ENCODE data around the gene PCDHGB5. TPM values are rescaled to one million over a fixed set of nuclear protein-coding genes. Genes with fewer than 3 reads are reported as not detected.

PCDHGB5 gene
- total RNA-seq, result 33.0 and 33.1 TPM in 2 replicates

DNA sequence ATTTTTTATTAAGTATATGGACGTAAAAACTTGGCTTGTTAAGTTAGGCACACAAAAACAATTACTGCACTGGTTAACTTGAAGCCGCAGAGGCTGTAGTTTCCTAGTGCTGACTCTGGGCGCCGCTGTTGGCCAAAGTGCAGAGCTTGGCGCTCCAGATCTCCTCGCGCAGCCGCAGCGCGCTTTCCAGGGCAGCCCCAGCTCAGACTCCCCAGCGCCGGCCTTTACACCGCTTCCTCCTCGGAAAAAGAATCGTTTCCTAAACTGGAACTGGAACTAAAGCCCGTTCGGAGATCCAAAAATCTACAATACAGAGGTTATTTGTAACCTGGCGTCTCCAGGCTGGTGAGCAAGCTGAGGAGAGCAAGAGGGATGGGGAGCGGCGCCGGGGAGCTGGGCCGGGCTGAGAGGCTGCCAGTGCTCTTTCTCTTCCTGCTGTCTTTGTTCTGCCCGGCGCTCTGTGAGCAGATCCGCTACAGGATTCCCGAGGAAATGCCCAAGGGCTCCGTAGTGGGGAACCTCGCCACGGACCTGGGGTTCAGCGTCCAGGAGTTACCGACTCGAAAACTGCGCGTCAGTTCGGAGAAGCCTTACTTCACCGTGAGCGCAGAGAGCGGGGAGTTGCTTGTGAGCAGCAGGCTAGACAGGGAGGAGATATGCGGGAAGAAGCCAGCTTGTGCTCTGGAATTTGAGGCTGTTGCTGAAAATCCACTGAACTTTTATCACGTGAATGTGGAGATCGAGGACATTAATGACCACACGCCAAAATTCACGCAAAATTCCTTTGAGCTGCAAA lies at the start of gene PCDHGB5:
PCDHGB5 (plus strand) TSS at position 192 of the 796 bp plus-strand sequence; CDS start at position 373, 181 bp downstream.

DNA sequence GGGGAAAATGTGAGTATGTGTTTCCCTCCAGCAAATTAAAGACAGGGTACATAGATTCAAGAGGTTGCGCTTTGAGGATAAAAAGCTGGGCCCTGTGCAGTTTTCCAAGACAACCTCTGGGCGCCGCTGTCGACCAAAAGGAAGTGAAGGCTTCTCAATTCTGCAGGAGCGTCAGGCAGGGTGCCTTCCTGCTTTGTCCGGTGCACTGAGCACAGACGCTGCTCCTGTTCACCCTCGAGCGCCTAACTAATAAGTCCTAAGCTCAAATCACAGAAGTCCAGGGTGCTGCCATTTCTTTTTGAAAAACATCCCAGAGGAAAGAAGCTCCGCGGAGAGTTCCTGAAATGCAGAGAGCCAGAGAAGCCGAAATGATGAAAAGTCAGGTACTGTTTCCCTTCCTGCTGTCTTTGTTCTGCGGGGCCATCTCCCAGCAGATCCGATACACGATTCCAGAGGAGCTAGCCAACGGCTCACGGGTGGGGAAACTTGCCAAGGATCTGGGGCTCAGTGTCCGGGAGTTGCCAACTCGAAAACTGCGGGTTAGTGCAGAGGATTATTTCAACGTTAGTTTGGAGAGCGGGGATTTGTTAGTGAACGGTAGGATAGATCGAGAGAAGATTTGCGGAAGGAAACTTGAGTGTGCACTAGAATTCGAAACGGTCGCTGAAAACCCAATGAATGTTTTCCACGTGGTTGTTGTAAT lies 47.7 kb upstream of the PCDHGB5 start, which contains the start of gene PCDHGB1:
PCDHGB1 (plus strand) TSS at position 183 of the 703 bp plus-strand sequence; CDS start at position 345, 162 bp downstream.

DNA sequence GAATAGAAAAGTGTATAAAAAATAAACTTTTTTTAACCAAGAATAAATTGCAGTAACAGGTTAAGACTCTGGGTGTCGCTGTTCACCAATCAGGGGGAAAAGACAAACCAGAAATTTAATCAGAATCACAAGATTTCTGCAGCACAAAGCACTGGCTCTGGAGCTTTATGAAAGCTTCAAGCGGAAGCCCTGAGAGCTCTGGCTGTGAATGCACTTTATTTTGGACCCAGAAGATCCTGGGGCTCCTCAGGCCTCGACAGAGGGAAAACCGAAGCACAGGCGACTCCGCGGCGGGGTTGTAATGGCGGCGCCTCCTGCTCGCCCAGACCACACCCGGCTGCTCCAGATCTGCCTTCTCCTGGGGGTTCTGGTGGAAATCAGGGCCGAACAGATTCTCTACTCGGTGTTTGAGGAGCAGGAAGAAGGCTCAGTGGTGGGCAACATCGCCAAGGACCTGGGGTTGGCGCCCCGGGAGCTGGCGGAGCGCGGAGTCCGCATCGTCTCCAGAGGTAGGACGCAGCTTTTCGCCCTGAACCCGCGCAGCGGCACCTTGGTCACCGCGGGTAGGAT lies 42.8 kb upstream of the PCDHGB5 start, which contains the start of gene PCDHGA4:
PCDHGA4 (plus strand) TSS at position 122 of the 570 bp plus-strand sequence; CDS start at position 209, 87 bp downstream.

DNA sequence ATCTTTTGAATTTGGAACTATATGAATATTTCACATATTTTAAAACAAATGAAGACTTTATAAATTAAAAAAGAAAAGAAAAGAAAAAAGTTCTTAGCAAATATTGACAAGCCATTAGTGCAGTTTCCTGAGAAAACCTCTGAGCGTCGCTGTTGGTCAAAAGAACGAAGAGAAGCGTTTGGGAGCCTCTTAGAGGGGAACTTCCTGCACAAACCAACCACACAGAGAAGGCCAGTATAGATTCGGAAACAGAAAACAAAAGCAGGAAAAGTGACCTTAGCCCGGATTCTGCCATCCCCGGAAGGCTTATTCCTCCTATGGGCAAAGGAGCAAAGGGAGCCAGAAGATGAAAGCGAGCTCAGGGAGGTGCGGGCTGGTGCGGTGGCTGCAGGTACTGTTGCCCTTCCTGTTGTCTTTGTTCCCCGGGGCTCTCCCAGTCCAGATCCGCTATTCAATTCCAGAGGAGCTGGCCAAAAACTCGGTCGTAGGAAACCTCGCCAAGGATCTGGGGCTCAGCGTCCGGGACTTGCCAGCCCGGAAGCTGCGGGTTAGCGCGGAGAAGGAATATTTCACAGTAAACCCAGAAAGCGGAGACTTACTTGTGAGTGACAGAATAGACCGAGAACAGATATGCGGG lies 37.8 kb upstream of the PCDHGB5 start, which contains the start of gene PCDHGB2:
PCDHGB2 (plus strand) TSS at position 205 of the 637 bp plus-strand sequence; CDS start at position 347, 142 bp downstream.

DNA sequence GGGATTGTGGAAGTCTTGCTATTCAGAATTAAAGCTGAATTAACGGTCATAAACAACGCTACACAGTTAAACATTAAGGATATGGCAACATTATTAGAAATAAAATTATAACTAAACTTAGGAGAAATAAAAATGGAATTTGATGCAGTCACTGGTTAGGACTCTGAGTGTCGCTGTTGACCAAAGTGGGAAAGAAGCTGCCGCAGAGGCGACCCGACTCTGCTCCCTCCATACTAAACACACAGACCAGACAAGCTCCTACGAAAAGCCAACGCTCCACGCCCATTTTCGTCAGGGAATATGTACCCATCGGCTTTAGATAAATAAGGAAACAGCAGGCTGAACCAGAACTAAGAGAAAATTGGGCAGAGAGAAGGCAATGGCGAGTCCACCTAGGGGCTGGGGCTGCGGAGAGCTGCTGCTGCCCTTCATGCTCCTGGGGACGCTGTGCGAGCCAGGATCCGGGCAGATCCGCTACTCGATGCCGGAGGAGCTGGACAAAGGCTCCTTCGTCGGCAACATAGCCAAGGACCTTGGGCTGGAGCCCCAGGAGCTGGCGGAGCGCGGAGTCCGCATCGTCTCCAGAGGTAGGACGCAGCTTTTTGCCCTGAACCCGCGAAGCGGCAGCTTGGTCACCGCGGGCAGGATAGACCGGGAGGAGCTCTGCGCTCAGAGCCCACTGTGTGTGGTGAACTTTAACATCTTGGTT lies 33.6 kb upstream of the PCDHGB5 start, which contains the start of gene PCDHGA5:
PCDHGA5 (plus strand) TSS at position 211 of the 709 bp plus-strand sequence; CDS start at position 380, 169 bp downstream.

DNA sequence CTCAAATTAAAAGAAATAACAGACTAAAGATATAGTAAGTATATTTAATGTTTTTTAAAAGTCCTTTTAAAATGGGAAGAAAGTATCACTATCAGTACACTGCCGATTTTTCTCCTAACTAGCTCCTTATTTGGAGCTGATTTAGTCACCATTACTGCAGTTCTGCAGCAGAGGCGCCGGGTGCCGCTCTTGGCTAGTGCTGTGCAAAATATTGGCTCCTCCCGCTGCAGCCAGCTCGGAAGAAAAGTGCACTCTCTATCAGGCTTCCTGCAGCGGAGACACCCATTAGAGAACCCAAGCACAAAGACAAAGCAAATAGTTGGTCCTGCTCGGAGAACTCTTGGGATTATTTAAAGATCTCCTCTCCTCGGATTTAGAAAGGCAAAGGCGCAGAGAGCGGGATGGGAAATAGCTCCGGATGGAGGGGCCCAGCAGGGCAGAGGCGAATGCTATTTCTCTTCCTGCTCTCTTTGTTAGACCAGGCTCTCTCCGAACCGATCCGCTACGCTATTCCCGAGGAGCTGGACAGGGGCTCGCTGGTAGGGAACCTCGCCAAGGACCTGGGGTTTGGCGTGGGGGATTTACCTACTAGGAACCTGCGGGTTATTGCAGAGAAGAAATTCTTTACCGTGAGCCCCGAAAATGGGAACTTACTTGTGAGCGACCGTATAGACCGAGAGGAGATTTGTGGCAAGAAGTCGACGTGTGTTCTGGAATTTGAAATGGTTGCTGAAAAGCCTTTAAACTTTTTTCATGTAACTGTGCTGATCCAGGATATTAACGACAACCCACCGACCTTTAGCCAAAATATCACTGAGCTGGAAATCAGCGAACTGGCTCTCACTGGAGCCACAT lies 27.5 kb upstream of the PCDHGB5 start, which contains the start of gene PCDHGB3:
PCDHGB3 (plus strand) TSS at position 249 of the 855 bp plus-strand sequence; CDS start at position 402, 153 bp downstream.

DNA sequence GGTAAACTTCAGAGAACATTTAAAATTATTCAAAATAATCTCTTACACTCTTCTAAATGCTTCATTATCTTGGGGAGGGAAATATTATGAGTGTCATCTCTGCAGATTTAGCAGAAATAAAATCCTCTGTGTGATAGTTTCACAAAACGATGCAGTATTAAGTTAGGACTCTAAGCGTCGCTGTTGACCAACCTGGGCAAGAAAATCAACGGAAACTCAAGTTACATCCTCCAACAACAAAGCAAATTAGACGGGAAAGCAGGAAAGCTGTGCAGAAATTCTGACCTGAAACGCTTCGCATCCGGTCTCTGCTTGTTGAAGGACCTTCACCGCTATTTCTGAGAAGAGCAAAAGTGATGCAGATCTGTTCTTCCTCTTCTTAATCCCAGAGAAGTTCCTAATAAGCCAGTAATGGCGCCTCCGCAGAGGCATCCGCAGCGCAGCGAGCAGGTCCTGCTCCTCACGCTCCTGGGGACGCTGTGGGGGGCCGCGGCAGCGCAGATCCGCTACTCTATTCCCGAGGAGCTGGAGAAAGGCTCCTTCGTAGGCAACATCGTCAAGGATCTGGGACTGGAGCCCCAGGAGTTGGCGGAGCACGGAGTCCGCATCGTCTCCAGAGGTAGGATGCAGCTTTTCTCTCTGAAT lies 24.0 kb upstream of the PCDHGB5 start, which contains the start of gene PCDHGA6:
PCDHGA6 (plus strand) TSS at position 219 of the 645 bp plus-strand sequence; CDS start at position 412, 193 bp downstream.

DNA sequence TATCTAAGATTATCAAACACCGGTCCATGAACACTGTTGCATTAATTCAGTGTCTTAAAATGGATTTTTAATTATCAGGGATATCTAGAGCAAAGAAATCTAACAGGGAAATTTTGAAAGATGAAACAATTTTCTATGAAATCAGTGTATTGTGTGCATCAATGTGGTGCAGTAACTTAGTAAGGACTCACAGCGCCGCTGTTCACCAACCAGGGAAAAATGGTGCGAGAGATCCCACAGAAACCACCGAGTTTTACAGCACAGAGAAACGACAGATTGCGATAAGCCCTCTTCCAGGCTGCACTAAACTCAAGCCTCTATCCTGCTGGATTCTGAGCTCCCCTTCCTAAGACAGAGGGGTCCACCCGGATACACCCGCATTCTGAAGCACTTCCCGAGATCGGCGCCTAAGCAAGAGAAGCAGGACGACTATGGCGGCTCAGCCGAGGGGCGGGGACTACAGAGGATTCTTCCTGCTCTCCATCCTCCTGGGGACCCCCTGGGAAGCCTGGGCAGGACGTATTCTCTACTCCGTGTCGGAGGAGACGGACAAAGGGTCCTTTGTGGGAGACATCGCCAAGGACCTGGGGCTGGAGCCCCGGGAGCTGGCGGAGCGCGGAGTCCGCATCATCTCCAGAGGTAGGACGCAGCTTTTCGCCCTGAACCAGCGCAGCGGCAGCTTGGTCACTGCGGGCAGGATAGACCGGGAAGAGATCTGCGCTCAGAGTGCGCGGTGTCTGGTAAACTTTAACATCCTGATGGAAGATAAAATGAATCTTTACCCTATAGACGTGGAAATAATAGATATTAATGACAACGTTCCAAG lies 15.1 kb upstream of the PCDHGB5 start, which contains the start of gene PCDHGA7:
PCDHGA7 (plus strand) TSS at position 274 of the 826 bp plus-strand sequence; CDS start at position 432, 158 bp downstream.

DNA sequence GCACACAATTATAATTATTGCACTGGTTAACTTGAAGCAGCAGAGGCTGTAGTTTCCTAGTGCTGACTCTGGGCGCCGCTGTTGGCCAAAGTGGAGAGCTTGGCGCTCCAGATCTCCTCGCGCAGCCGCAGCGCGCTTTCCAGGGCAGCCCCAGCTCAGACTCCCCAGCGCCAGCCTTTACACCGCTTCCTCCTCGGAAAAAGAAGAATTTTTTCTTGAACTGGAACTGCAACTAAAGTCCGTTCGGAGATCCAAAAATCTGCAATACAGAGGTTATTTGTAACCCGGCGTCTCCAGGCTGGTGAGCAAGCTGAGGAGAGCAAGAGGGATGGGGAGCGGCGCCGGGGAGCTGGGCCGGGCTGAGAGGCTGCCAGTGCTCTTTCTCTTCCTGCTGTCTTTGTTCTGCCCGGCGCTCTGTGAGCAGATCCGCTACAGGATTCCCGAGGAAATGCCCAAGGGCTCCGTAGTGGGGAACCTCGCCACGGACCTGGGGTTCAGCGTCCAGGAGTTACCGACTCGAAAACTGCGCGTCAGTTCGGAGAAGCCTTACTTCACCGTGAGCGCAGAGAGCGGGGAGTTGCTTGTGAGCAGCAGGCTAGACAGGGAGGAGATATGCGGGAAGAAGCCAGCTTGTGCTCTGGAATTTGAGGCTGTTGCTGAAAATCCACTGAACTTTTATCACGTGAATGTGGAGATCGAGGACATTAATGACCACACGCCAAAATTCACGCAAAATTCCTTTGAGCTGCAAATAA lies 10.0 kb upstream of the PCDHGB5 start, which contains the start of gene PCDHGB4:
PCDHGB4 (plus strand) TSS at position 142 of the 755 bp plus-strand sequence; CDS start at position 329, 187 bp downstream.

DNA sequence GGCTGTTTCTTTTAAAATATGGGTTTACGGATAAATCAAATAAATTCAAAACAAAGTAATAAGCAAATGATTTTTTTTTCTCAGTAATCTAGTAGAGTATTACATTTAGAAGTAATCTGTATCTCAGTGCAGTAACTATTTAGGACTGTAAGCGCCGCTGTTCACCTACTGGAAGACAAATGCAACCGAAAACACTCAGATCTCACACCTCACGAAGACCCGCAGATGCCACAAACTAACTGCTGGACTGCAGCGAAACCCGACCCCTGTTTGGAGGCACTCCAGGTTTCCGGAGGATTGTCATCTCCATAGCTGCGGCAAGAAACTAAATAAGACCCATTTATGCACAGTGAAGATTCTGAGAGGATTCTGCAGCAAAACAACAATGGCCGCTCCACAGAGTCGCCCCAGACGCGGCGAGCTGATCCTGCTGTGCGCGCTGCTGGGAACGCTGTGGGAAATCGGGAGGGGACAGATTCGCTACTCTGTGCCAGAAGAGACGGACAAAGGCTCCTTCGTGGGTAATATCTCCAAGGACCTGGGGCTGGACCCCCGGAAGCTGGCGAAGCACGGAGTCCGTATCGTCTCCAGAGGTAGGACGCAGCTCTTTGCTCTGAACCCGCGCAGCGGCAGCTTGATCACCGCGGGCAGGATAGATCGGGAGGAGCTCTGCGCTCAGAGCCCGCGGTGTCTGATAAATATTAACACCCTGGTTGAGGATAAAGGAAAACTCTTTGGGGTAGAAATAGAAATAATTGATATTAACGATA lies 5.1 kb upstream of the PCDHGB5 start, which contains the start of gene PCDHGA8:
PCDHGA8 (plus strand) TSS at position 205 of the 770 bp plus-strand sequence; CDS start at position 386, 181 bp downstream.

DNA sequence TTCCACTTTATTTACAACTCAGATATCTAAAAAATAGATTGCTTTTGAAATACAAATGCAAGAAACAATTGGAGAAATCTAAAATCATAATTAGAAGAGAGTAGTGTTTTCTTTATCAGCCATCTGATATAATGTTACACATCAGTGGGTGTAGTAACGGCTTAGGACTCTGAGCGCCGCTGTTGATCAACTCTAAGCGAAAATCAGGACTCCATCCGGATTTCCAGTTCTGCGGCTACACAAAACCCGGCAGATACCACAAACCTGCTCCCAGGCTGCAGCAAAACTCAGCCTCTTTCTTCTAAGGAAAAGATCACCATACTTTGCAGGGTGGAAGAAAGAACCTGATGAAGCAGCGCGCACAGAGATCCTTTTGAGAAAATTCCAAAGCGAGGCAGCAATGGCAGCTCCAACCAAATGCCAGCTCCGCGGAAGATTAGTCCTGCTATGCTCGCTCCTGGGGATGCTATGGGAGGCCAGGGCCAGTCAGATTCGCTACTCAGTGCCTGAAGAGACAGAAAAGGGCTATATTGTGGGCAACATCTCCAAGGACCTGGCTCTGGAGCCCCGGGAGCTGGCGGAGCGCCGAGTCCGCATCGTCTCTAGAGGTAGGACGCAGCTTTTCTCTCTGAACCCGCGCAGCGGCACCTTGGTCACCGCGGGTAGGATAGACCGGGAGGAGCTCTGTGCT lies 5.0 kb downstream of the PCDHGB5 start, which contains the start of gene PCDHGA9:
PCDHGA9 (plus strand) TSS at position 226 of the 691 bp plus-strand sequence; CDS start at position 401, 175 bp downstream.

DNA sequence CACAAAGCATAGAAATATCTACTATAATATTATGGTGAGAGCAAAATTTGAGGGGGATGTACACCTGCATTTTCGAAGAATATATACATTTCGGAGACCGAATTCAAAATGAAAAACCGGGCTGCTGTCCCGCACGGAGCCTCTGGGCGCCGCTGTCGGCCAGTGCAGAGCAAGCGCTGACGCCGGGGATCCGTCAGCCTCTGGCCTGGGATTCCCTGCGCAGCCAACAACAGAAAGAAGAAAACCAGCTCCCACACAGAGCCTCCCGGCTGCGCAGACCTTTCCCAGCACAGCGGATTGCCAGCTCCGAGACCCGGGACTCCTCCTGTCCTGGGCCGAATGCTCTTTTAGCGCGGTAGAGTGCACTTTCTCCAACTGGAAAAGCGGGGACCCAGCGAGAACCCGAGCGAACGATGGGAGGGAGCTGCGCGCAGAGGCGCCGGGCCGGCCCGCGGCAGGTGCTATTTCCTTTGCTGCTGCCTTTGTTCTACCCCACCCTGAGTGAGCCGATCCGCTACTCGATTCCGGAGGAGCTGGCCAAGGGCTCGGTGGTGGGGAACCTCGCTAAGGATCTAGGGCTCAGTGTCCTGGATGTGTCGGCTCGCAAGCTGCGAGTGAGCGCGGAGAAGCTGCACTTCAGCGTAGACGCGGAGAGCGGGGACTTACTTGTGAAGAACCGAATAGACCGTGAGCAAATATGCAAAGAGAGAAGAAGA lies 10.2 kb downstream of the PCDHGB5 start, which contains the start of gene PCDHGB6:
PCDHGB6 (plus strand) TSS at position 232 of the 716 bp plus-strand sequence; CDS start at position 414, 182 bp downstream.

DNA sequence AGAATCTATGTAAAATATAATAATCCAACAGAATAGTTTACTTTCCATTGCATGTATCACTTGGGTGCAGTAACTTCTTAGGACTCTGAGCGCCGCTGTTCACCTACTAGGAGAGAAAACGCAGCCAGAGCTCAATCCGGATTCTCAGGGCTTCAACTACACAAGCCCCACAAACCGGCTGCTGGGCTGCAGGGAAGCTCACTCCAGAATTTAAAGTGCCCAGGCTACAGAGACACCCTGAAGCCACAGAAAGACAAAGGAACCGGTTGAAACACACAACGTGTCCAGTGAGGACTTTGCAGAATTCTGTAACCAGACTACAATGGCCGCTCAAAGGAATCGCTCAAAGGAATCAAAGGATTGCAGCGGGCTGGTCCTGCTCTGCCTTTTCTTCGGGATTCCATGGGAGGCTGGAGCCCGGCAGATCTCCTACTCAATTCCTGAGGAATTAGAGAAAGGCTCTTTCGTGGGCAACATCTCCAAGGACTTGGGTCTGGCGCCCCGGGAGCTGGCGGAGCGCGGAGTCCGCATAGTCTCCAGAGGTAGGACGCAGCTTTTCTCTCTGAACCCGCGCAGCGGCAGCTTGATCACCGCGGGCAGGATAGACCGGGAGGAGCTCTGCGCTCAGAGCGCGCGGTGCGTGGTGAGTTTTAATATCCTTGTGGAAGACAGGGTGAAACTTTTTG lies 15.2 kb downstream of the PCDHGB5 start, which contains the start of gene PCDHGA10:
PCDHGA10 (plus strand) TSS at position 134 of the 686 bp plus-strand sequence; CDS start at position 323, 189 bp downstream.

DNA sequence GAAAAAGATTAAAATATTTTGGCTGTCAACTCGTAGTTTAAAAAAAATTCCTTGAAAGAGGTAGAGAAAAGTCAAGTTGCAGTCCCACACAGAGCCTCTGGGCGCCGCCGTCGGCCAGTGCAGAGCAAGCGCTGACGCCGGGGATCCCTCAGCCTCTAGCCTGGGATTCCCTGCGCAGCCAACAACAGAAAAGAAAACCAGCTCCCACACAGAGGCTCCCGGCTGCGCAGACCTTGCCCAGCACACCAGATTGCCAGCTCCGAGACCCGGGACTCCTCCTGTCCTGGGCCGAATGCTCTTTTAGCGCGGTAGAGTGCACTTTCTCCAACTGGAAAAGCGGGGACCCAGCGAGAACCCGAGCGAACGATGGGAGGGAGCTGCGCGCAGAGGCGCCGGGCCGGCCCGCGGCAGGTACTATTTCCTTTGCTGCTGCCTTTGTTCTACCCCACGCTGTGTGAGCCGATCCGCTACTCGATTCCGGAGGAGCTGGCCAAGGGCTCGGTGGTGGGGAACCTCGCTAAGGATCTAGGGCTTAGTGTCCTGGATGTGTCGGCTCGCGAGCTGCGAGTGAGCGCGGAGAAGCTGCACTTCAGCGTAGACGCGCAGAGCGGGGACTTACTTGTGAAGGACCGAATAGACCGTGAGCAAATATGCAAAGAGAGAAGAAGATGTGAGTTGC lies 19.9 kb downstream of the PCDHGB5 start, which contains the start of gene PCDHGB7:
PCDHGB7 (plus strand) TSS at position 184 of the 679 bp plus-strand sequence; CDS start at position 367, 183 bp downstream.

